ENCODE data around the gene AGTR1. TPM values are rescaled to one million over a fixed set of nuclear protein-coding genes. Genes with fewer than 3 reads are reported as not detected.

AGTR1 gene
- total and polyA plus RNA-seq, 2 of the 13 experiments (the other 11 are each of a cell fraction or from before 2014, with no cell fraction given): 0.64 to 1.5 TPM

GRCh38 chr3:148714521-148714920 lies 16.8 kb downstream of the AGTR1 start (continued):
- TF ChIP-seq ZHX2 (IDR thresholded peaks at IDR 0.05; ENCODE audit: low read depth): no peak
- no peak for TF ChIP-seq ZHX2 (CRISPR knock-in tag; IDR thresholded peaks at IDR 0.05; ENCODE audit: borderline replicate concordance)
- TF ChIP-seq GTF3A (CRISPR knock-in tag; conservative IDR thresholded peaks at IDR 0.05): no peak
- no peak for TF ChIP-seq SKI (IDR thresholded peaks at IDR 0.05; ENCODE audit: partially characterized antibody)
- TF ChIP-seq ELF1 (CRISPR knock-in tag; IDR thresholded peaks at IDR 0.05): no peak
- TF ChIP-seq ZNF597 (CRISPR knock-in tag; IDR thresholded peaks at IDR 0.05): no peak
- TF ChIP-seq POLR2AphosphoS2 (IDR thresholded peaks at IDR 0.05; ENCODE audit: low read depth, low read length): no peak
- no peak for TF ChIP-seq ZNF678 (CRISPR knock-in tag; IDR thresholded peaks at IDR 0.05)
- TF ChIP-seq HNRNPH1 (optimal IDR thresholded peaks at IDR 0.05; ENCODE audit: low read depth, low read length): no peak
